ENCODE data around the gene COA1.
"Not testable (repeated sequence)": the region's sequence is repeated elsewhere in the genome, so short reads cannot be mapped to it uniquely, and the experiment has no call there.

The COA1 gene

DNA sequence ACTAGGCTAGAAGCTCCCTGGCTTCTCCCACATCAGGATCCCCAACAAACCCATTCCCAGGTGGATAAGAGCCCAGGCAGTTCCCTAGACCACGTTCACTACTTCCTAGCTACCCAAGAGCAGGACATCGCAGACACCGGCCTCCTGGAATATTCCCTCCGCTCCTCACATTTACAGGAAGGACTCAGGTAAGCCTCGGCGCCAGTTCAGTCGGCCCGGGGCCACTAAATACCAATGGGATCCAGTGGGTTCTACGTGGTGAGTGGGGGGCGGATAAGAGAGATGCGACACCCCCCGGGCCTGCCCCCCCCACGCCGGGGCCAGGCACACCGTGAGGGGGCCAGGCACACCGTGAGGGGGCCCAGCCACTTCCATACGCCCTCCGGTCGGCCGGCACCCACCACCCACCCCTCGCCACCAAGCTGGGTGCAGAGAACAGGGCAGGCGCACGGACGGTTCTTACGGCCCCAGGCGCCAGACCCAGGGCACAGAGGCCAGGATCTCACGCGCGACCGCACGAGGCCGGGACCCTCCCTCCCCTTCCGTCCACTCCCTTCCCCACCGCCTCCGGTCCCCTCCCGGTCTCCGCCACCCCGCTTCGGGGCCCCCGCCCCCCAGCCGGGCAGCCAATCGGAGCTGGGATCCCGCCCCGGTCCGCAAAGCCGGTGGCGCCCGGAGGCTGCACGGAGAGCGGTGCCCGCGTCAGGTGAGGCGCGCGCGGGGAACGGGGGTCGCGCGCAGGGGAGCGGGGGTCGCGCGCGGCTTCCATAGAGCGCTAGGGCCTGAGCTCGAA is 28.9 kb upstream of the COA1 start, which contains the start of gene BLVRA:
Gene BLVRA (plus strand): TSS at position 652 of the 793 bp plus-strand sequence. CDS start 12,479 bp downstream, outside the sequence.
- DNase-seq: peak; percentile 64

DNA sequence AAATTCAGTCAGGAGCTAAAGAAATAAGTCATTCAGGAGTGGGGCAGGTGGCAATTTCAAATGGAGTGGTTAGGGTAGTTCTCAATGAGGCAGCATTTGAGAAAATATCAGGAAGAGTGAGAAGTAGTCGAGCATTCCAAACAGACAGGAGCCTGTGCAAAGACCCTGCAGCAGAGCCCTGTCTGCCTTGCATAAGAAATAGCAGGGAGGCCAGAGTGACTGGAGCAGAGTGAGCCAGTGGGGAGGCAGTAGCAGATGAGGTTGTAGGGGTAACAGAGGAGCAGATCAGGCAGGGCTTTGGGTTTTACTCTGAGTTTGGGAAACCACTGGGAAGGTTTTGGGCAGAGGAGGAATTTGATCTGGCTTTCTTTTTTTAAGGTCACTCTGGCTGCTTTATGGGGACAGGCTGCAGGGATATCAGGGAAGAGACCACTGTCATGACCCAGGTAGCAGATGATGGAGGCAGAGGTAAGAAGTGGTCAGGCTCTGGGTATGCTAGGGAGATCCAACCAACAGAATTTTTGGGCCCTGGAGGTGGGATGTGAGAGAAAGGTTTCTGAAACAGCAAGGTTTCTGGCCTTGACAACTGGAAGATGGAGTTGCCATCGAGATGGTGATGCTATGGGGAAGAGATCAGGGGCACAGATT is 27.9 kb upstream of the COA1 start:
- no peak for DNase-seq

DNA sequence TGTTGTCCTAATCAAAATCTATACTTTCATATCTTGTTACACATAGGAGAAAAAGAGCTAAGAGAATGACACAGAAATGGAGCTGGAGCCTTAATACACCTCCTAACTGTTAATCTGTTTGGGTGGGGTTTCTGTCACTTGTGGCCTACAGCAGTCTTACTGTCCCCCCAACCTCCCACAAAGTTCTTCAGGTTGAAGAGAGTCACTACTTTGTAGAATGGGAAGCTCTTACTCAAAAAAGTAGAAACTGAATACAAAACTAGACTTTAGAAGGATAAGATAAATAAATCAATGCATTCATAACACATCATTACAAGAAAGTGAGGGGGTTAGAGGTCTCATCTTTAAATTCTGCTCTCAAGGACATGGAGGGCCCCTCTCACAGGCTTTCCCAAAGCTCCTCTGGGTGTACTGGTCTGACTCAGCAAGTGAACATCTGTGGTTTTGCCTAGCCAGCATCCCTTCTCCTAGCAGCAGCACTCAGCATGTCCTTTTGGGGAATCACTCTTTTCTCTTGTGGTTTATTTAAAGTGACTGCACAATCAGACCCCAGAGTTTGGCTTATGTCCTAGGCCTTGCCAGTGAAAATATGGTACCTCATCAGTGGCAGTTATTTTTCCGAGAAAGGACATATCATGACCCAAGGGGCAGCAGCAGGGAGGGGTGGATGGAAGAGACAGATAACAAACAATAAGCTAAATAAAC is 27.2 kb upstream of the COA1 start:
- no peak for DNase-seq

DNA sequence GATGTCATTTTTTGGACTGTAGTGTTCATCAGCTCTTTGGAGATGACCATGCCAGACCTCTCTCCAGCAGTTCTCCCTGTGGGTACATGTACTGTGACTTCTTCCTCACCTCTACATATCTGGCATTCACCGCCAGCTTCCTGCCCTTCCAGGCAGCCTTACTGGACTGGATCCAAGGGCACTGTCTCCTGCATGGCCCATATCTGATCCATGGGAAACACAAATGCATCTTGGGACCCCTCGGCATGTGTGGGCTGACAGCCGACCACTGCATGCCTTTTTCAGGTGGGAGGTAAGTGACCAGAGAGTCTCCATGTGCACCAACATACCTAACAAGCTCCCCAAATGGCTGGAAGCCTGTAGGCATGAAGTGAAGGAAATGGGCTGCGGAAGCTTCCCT is 25.3 kb upstream of the COA1 start:
- DNase-seq: no peak

DNA sequence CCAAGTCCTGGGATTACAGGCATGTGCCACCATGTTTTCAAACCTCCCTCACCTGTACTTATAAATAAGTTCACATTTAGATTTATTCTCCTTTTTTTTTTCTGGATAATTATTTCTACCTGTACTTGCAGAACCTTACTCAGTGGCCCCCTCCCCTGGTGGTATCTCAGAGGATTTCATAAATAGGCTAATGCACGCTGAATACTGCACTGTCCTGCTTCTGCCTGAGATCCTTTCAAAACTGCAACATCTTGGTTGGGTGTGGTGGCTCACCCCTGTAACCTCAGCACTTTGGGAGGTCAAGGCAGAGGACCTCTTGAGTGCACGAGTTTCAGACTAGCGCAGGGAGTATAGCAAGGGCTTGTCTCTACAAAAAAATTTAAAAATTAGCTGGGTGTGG is 24.5 kb upstream of the COA1 start:
- DNase-seq: no peak

DNA sequence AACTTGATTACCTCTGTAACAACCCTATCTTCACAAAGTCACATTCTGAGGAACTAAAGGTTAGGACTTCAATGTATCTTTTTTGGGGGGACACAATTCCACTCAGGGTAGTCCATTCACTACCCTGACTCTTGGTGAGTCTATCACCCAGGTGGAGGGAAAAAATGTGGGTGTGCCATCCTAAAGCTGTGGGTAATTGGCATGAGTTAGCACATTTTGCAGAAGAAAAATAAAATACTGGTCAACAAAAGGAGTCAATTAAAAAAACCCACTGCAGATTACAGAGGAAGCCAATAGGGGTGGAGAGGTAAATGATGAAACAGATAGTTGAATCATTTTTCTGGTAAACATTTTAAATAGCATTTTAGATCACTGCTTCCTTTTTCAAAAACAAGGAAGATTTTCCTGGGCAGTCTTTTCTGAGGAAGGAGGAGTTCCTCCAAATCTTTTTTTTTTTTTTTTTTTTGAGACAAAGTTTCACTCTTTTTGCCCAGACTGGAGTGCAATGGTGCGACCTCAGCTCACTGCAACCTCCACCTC is 24.0 kb upstream of the COA1 start:
- DNase-seq: no peak

DNA sequence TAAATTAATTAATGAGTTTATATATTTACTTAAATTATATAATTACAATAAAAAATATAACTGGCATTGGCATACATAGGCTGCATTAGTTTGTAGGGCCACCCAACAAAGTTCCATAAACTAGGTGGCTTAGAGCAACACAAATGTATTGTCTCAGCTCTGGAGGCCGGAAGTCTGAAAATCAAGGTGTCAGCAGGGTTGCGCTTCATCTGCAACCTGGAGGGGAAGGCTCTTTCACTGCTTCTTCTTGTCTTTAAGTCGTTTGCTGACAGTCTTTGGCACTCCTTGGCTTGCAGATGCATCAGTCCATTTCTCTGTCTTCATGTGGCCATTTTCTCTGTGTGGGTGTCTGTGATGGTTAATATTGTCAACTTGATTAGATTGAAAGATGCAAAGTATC is 23.1 kb upstream of the COA1 start:
- DNase-seq: no peak

DNA sequence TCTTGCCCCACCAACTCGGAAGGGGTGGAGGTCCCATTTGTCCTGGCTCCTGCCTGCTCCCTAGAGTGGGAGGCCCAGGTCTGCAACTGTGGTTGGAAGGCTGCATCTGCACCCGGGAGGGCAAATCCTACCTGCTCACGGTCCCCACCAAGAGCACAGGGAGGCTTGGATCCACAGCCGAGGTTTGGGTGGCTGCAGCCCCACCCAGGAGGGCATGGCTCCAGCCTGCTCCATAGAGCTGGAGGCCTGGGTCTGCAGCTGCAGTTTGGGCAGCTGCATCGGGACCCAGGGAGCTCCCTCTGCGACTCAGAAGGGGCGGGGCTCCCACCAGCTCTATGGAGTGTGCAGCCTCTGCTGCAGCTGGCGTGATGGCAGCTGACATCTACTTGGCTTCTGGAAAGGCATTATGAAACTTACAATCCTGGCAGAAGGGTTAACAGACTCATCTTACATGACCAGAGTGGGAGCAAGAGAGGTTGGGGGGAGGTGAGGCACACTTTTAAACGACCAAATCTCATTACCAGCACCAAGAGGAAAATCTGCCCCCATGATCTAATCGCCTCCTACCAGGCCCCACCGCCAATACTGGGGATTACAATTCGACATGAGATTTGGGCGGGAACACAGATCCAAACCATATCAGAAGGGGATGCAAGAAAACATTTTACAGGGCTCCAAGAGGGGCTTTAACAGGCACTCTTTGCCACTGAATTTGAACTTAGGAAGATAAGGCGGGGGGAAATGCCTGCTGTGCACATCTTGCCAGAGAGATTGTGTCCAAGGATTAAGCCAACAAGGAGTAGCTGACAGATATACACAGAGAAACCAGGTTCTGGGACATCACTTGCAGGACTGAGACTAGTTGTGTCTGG is 20.9 kb upstream of the COA1 start:
- no peak for DNase-seq

DNA sequence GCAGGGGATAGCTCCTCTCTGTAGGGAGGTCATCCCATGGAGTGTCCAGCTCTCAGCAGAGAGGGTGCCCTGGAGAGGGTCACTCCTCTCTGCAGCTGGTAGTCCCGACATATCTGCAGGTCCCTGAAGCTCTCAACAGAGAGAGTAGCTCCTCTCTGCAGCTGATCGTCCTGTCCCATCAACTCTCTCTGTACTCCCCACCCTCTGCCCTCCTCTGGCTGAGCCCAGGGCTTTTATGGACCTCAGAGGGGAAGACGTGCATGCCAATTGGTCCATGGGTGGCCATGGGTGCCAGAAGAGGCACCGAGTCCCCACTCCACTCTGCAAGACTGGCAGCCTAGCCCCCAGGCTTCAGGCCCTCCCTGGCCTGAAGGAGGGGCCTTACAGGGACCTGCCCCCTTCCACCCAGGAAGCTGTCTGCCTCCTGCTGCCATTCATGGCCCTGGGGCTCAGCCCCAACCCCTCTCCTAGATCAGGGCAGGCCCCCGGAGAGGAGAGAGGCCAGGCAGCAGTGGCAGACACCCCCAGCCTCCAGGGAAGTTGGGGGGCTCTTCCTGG is 20.1 kb upstream of the COA1 start:
- no peak for DNase-seq

DNA sequence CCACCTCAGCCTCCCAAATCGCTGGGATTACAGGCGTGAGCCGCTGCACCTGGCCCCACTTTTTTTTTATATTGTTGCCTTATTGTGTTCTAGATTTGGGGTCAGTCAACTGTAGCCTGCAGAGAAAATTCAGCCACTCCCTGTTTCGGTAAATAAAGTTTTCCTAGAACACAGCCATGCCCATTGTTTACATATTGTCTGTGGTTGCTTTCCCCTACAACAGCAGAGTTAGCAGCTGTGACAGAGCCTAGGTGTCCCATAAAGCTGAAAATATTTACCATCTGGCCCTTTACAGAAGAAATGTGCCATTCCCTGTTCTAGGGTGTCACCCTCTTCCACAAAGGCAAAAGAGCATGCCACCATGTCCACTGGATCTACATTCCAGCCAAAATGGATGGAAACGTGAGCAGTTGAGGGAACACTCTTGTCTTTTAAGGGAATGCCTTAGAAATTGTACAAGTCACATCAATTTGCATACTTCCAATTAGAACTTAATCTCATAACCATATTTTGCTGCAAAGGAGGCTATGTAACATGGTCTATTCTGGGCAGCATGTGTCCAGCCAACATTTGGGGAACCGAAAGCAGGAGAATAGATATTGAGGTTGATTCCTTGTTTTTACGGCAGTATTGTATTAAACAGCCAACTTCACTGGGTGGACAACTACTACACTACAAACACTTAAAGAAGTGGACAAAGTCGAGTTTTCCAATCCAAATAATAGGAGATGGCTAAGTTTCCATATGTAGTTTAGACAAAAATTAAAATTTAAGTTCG is 18.2 kb upstream of the COA1 start:
- no peak for DNase-seq

DNA sequence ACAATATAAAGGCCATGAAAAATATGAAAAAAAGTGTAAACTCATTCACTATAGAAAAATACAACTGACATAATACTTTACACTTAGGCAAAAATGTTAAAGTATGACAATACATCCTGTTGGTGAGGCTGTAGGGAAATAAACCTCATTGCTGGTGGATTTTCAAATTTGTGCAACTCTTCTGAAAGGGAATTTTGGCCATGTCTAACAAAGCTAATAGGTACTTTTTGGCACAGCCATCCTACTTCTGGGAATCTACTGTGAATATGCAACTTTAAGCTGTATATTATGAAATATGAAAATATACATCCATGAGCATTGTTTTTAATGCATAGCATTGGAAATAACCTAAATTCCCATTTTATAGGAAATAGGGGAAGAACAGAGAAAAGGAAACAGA is 13.4 kb upstream of the COA1 start:
- no peak for DNase-seq

DNA sequence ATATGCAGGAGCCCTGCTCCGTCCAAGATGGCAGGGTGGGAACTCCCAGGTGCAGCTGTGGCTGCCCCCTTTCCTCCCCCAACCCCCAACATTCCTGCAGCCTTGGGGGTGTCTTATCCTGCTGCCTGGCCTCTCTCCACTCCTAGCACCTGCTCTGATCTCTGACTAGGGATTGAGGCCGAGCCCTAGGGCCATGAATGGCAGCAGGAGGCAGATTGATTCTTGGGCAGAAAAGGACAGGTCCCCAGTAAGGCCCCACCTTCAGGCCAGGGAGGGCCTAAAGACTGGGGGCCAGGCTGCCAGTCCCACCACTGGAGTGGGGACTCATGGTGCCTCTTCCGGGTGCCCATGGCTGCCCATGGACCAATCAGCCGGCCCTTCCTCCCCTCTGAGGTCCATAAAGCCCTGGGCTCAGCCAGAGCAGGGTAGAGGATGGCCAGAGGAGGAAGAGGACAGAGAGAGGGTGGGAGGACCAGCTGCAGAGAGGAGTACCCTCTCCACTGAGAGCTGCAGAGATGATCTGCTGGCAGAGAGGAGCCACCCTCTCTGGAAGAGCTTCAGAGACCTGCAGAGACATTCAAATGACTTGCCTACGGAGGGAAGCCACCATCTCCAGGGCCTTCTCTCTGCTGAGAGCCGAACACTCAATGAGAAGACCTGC is 8.3 kb upstream of the COA1 start:
- no peak for DNase-seq

DNA sequence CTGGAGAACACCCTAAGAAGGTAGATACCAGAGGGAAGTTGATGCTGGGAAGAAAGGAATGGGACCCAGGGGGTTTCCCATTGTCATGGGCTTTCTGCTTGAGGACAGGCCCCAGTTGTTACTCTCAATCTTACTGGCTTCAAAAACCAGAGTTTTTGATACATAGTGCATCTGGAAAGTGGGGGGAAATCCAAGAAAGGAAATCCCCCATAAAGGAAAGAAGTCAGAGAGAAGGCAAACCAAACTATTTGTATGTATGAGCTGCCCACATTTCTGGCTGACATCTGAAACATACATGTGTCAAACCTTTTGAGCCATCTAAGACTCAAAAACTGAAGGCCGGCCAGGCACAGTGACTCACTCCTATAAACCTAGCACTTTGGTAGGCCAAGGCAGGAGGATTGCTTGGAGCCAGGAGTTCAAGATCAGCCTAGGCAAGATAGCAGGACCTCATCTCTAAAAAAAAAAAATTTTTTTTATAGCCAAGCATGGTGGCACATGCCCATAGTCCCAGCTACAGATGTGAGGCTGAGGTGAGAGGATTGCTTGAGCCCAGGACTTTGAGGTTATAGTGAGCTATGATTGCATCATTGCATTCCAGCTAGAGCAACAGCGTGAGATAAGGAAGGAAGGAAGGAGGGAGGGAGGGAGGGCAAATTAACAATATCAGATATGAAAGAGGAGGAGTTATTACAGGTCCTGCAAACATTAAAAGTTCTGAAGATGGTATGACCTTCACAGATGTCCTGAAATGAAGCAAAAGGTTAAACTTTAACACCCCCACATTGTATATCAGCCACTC is 6.7 kb upstream of the COA1 start:
- DNase-seq: peak; percentile 14

DNA sequence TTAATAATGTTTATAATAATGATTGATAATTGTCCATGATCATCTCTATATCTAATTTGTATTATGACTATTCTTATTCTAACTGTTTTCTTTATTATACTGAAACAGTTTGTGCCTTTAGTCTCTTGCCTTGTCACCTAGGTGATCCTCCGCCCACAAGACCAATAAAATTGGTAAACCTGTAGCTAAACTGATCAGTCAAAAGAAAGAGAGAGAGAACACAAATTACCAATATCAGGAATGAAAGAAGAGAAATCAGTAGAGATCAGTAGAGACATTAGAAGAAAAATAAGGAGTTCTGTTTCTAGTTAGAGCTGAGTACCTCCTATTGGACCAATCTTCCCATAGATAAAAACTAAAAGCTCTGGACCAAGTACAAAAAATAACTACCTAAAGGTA is 6.1 kb upstream of the COA1 start:
- DNase-seq: peak; percentile 1

DNA sequence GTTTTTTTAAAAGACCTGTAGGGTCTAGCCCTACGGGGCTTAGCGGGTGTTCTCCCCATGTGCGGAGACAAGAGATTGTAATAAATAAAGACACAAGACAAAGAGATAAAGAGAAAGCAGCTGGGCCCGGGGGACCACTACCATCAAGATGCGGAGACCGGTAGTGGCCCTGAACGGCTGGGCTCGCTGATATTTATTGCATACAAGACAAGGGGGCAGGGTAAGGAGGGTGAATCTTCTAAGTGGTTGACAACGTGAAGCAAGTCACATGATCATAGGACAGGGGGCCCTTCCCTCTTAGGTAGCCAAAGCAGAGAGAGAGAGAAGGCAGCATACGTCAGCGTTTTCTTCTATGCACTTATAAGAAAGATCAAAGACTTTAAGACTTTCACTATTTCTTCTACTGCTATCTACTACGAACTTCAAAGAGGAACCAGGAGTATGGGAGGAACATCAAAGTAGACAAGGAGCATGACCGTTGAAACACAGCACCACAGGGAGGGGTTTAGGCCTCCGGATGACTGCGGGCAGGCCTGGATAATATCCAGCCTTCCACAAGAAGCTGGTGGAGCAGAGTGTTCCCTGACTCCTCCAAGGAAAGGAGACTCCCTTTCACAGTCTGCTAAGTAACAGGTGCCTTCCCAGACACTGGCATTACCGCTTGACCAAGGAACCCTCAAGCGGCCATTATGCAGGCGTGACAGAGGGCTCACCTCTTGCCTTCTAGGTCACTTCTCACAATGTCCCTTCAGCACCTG is 5.4 kb upstream of the COA1 start:
- not testable (repeated sequence) for DNase-seq

DNA sequence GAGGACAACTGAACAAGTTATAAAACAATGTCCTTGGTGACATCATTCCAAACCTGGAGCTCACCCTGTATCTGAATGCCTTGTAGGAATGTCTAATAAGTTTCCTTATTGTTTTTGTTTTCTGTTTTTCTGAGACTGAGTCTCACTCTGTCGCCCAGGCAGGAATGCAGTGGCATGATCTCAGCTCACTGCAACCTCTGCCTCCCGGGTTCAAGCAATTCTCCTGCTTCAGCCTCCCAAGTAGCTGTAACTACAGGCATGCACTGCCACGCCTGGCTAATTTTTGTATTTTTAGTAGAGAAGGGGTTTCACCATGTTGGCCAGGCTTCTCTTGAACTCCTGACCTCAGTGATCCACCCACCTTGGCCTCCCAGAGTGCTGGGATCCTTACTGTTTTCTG is 2.2 kb upstream of the COA1 start:
- DNase-seq: not testable (repeated sequence)

DNA sequence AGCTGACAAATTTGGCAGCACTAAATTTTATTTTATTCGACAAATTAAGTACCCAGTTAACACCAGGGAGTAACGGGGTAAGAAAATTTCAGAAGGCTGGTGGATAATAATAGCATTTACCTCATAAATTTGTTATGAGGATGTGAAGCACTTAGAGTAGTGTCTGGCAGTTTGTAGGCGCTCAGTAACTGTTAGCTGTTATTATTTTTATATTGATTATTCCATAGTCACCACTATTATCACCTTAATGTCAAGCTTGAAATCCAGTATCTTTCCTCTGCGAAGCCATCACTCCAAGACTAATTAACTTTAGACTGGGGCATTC is 563 bp upstream of the COA1 start:
- no peak for DNase-seq

DNA sequence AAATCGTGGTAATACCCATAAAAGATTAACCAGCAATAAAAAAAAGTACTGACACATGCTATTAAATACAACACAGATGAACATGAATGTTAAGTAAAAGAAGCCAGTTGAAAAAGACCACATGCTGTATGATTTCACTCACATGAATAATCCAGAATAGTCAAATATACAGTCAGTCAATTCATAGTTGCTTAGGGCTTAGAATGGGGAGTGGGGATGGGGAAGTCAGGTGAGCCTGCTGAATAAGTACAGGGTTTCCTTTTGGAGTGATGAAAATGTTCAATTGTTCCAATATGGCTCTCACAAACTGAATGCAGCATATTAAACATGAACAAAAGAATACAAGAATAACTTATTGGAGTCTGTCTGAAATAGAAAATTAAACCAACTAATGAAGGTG is 1.8 kb downstream of the COA1 start:
- no peak for DNase-seq

DNA sequence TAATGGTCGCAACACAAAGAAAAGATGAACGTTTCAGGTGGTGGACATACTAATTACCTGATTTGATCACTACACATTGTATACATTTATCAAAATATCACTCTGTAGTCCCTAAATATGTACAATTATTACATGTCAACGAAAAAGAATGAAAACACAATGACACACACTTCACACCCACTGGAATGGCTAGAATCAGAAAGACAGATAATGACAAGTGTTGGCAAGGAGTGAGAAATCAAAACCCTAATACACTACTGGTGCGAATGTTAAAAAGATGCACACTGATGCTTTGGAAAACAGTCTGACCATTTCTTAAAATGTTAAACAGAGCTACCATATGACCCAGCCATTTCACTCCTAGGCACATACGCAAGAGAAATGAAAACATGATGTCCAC is 2.3 kb downstream of the COA1 start:
- no peak for DNase-seq

All from stimulated activated naive CD4-positive, alpha-beta T cell treated with Interleukin-2 at 50 U/mL for 16 hours (primary cell).